Progenitor cell of endocrine pancreas (in vitro differentiated cells): ENCODE results near the gene ARHGAP27. TPM values are rescaled to one million over a fixed set of nuclear protein-coding genes. Genes with fewer than 3 reads are reported as not detected.
A peak's percentile ranks its signal among the peaks of the same experiment; 100 is the strongest.

Experiments
- DNase-seq: peaks from one replicate; pipeline ENCODE4 v3.0.0; 2021; ENCODE audit warnings: low spot score; ENCODE audit not compliant: unreplicated experiment
- H3K27ac Mint-ChIP-seq: 2 replicates; pipeline ENCODE4 v1.8.0; 2021; ENCODE audit warnings: mild to moderate bottlenecking, moderate library complexity, mixed read lengths
- H3K27me3 Mint-ChIP-seq: 2 replicates; pipeline ENCODE4 v1.8.0; 2021; ENCODE audit warnings: mixed read lengths
- H3K36me3 Mint-ChIP-seq: 2 replicates; pipeline ENCODE4 v1.8.0; 2022; ENCODE audit warnings: mixed read lengths; ENCODE audit not compliant: insufficient read depth
- H3K4me1 Mint-ChIP-seq: 2 replicates; pipeline ENCODE4 v1.8.0; 2021; ENCODE audit warnings: low read depth, mixed read lengths
- H3K4me3 Mint-ChIP-seq: 2 replicates; pipeline ENCODE4 v1.8.0; 2021; ENCODE audit warnings: low read depth, mild to moderate bottlenecking, moderate library complexity, mixed read lengths
- H3K9me3 Mint-ChIP-seq: 2 replicates; pipeline ENCODE4 v1.8.0; 2021; ENCODE audit warnings: low read depth, mixed read lengths
- CTCF ChIP-seq: fragments of 200-600 bp; sonication (generic); IDR thresholded peaks from one replicate; pipeline ENCODE4 v1.5.0; 2021; ENCODE audit warnings: antibody characterized with exemption, mild to moderate bottlenecking; ENCODE audit not compliant: unreplicated experiment
- total RNA-seq: library from RNA; stranded (reverse); gene quantifications from 2 replicates; pipeline ENCODE4 v1.2.1, GENCODE V29; 2021

ARHGAP27 gene
- total RNA-seq, 1 donor from 2014 or later, result 7.6 TPM

- H3K4me3 Mint-ChIP-seq, result peak overlapping the region; percentile 55
- H3K4me1 Mint-ChIP-seq, result peaks cover 7% of the 10 kb centered on the region
- H3K27me3 Mint-ChIP-seq, result peaks cover 39% of the 10 kb centered on the region
- H3K27ac Mint-ChIP-seq, result no peak overlapping the region
- no peaks in the 10 kb centered on the region for H3K36me3 Mint-ChIP-seq
- no peaks in the 10 kb centered on the region for H3K9me3 Mint-ChIP-seq
- DNase-seq, result no peak
- TF ChIP-seq CTCF, result no peak
Measured at GRCh38 chr17:45433159-45433535, 477 bp upstream of the ARHGAP27 start.

- TF ChIP-seq CTCF, result no peak
- Mint-ChIP-seq H3K27me3 (peaks cover 51% of the 10 kb centered on the region), H3K36me3 (no peaks in the 10 kb centered on the region), H3K4me1 (peaks cover 7% of the 10 kb centered on the region), H3K4me3 (peak overlapping the region; percentile 71), H3K9me3 (no peaks in the 10 kb centered on the region), H3K27ac (no peak overlapping the region)
- peak; percentile 68 for DNase-seq
Measured at GRCh38 chr17:45431531-45432404, 902 bp downstream of the ARHGAP27 start.

- DNase-seq, result peak; percentile 46
- no peaks in the 10 kb centered on the region for H3K9me3 Mint-ChIP-seq
- no peak for TF ChIP-seq CTCF
- peak overlapping the region; percentile 71 for H3K4me3 Mint-ChIP-seq
- peaks cover 59% of the 10 kb centered on the region for H3K27me3 Mint-ChIP-seq
- H3K36me3 Mint-ChIP-seq, result no peaks in the 10 kb centered on the region
- H3K4me1 Mint-ChIP-seq, result peaks cover 7% of the 10 kb centered on the region
- H3K27ac Mint-ChIP-seq, result peak overlapping the region; percentile 73
Measured at GRCh38 chr17:45430738-45431530, 1.7 kb downstream of the ARHGAP27 start.

GRCh38 chr17:45430006-45430737 is 2.5 kb downstream of the ARHGAP27 start:
- Mint-ChIP-seq H3K27ac (peak overlapping the region; percentile 73), H3K9me3 (no peaks in the 10 kb centered on the region), H3K36me3 (no peaks in the 10 kb centered on the region), H3K4me3 (peak overlapping the region; percentile 71), H3K4me1 (peaks cover 7% of the 10 kb centered on the region), H3K27me3 (peaks cover 59% of the 10 kb centered on the region)
- no peak for TF ChIP-seq CTCF
- no peak for DNase-seq

- TF ChIP-seq CTCF, result no peak
- Mint-ChIP-seq H3K27me3 (peaks cover 57% of the 10 kb centered on the region), H3K27ac (no peak overlapping the region), H3K4me3 (no peak overlapping the region), H3K4me1 (peaks cover 10% of the 10 kb centered on the region), H3K36me3 (no peaks in the 10 kb centered on the region), H3K9me3 (no peaks in the 10 kb centered on the region)
- DNase-seq, result peak; percentile 43
Measured at GRCh38 chr17:45429339-45430005, 3.2 kb downstream of the ARHGAP27 start.
